Left lung (tissue), 10 donors: ENCODE results near the gene FAM13C. TPM values are rescaled to one million over a fixed set of nuclear protein-coding genes. Genes with fewer than 3 reads are reported as not detected.

Source experiments
- ATAC-seq: fragments of 200-7000 bp; cut with Tn5 transposase; one replicate; pipeline ENCODE4 v1.9.1; 2020; ENCODE audit warnings: moderate library complexity
- DNase-seq, 4 donors: peaks; one replicate each; pipeline ENCODE4 v3.0.0-alpha.2; 2013 to 2020
- H3K27ac ChIP-seq, 2 donors: fragments of 200-600 bp; sonication (generic) in 1 of 2; one replicate each; pipeline versions ENCODE4 v1.5.0 to v1.8.0; 2020 to 2021
- H3K27me3 ChIP-seq, 2 donors: fragments of 200-600 bp; sonication (generic) in 1 of 2; one replicate each; pipeline versions ENCODE4 v1.5.0 to v1.8.0; 2020 to 2021
- H3K36me3 ChIP-seq, 2 donors: fragments of 200-600 bp; sonication (generic) in 1 of 2; one replicate each; pipeline versions ENCODE4 v1.5.0 to v1.8.0; 2020 to 2021
- H3K4me1 ChIP-seq, 2 donors: fragments of 200-600 bp; one replicate each; pipeline ENCODE4 v1.8.0; 2021
- H3K4me3 ChIP-seq, 2 donors: fragments of 200-600 bp; sonication (generic) in 1 of 2; one replicate each; pipeline versions ENCODE4 v1.5.0 to v1.8.0; 2020 to 2021; ENCODE audit warnings: mild to moderate bottlenecking in 1 of 2
- H3K9me3 ChIP-seq, 2 donors: fragments of 200-600 bp; sonication (generic) in 1 of 2; one replicate each; pipeline versions ENCODE4 v1.5.0 to v1.8.0; 2020 to 2021
- intact Hi-C, 2 donors: fragments of 100-400 bp; cut with DNase I; formaldehyde crosslinking; loops; one replicate each; pipeline versions ENCODE4 v1.11.2 to v1.14.2; 2022
- polyA plus RNA-seq, 6 donors: library from polyadenylated mRNA; unstranded; fragments of 120-200 nt; gene quantifications; one replicate each; pipeline ENCODE4 v1.2.1, GENCODE V29; 2013; ENCODE audit not compliant: insufficient read length in 6 of 6
- total RNA-seq, 2 donors: library from RNA; stranded (reverse); fragmentation: NEBNext Ultra II Directional; extraction: Animal tissue kit (Norgen Biotek cat#: 25700); gene quantifications; one replicate each; pipeline ENCODE4 v1.2.1, GENCODE V29; 2021
- TF ChIP-seq, protein P1 (sequence below), 2 donors: fragments of 200-600 bp; sonication (generic) in 1 of 2; IDR thresholded peaks; one replicate each; pipeline versions ENCODE4 v1.5.0 to v1.8.0; 2021; ENCODE audit warnings: antibody characterized with exemption in 2 of 2
- donor health status: DM: no; HTN: yes; CAD: no.
- donor health status: DM: no; HTN: no; CAD: no.

FAM13C gene
- total and polyA plus RNA-seq, 8 donors = 10.3 to 36.1 (median 25.0) TPM

- Histone ChIP-seq H3K27ac (no peak overlapping the region), H3K4me1 (no peaks in the 10 kb centered on the region), H3K9me3 (no peaks in the 10 kb centered on the region), H3K36me3 (no peaks in the 10 kb centered on the region), H3K27me3 (no peaks in the 10 kb centered on the region), H3K4me3 (no peak overlapping the region)
- TF ChIP-seq, protein P1, sequence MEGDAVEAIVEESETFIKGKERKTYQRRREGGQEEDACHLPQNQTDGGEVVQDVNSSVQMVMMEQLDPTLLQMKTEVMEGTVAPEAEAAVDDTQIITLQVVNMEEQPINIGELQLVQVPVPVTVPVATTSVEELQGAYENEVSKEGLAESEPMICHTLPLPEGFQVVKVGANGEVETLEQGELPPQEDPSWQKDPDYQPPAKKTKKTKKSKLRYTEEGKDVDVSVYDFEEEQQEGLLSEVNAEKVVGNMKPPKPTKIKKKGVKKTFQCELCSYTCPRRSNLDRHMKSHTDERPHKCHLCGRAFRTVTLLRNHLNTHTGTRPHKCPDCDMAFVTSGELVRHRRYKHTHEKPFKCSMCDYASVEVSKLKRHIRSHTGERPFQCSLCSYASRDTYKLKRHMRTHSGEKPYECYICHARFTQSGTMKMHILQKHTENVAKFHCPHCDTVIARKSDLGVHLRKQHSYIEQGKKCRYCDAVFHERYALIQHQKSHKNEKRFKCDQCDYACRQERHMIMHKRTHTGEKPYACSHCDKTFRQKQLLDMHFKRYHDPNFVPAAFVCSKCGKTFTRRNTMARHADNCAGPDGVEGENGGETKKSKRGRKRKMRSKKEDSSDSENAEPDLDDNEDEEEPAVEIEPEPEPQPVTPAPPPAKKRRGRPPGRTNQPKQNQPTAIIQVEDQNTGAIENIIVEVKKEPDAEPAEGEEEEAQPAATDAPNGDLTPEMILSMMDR (IDR thresholded peaks at IDR 0.05) = no peak
- ATAC-seq (no peak), DNase-seq (no peak)
- intact Hi-C loops = no loop called here
These were observed 126.2 kb downstream of the FAM13C start for GRCh38 chr10:59236064-59236697.

DNA sequence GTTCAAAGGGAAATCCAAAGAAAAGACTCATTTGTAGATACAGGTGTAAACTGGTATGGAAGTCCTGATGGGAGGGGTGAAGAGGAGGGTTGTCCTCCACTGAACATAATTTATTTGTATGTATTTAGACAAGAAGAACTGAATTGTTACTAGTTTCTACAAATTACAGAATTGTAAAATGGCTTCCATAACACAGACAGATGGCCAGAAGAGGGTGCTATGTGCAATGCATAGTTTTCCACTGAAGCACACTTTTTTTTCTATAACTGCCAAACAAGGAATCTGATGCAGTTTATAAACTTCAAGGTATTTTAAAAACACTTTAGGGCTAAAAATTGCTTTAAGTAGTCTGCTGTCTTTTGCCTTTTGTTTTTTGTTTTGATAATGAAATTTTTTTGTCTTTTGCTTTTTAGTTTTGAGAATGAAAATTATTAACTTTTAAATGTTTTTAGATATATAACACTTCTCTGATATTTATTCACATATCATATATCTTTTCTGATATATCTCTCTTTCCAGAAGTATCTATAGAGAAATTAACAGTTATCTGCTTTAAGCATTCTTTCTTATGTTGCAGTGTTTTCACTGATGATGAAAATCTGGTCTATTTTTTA is 127.4 kb downstream of the FAM13C start:
- Histone ChIP-seq H3K27ac (no peak overlapping the region), H3K36me3 (no peaks in the 10 kb centered on the region), H3K4me3 (no peak overlapping the region), H3K9me3 (no peaks in the 10 kb centered on the region), H3K4me1 (no peaks in the 10 kb centered on the region), H3K27me3 (no peaks in the 10 kb centered on the region)
- TF ChIP-seq, protein P1 (IDR thresholded peaks at IDR 0.05) = peak in 1 of 2 donors; percentile 35
- ATAC-seq (peak; percentile 35), DNase-seq (peak in 2 of 4 donors; percentile 22 to 43)
- intact Hi-C loops = no loop called here

- no peak overlapping the region for H3K4me3 ChIP-seq
- no peaks in the 10 kb centered on the region for H3K36me3 ChIP-seq
- H3K27ac ChIP-seq = no peak overlapping the region
- ATAC-seq (no peak), DNase-seq (no peak)
- H3K9me3 ChIP-seq = no peaks in the 10 kb centered on the region
- TF ChIP-seq, protein P1 (IDR thresholded peaks at IDR 0.05) = no peak
- intact Hi-C loops = no loop called here
- no peaks in the 10 kb centered on the region for H3K27me3 ChIP-seq
- H3K4me1 ChIP-seq = no peaks in the 10 kb centered on the region
These were observed 128.2 kb downstream of the FAM13C start for GRCh38 chr10:59234194-59234593.

DNA sequence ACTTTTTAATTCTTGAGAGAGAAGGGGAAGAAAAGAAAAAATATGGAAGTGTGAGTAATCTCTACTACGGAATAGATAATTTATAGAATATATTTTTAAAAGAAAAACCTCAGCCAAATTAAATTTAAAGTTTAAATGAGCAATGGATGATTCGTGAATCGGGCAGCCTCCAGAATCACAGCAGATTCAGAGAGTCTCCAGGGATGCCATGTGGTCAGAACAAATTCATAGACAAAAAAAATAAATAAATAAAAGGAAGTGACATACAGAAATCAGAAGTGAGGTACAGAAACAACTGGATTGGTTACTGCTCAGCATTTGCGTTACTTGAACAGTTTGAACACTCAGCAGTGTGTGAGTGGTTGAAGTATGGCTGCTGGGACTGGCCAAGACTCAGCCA is 132.9 kb downstream of the FAM13C start:
- TF ChIP-seq, protein P1 (IDR thresholded peaks at IDR 0.05) = no peak

DNA sequence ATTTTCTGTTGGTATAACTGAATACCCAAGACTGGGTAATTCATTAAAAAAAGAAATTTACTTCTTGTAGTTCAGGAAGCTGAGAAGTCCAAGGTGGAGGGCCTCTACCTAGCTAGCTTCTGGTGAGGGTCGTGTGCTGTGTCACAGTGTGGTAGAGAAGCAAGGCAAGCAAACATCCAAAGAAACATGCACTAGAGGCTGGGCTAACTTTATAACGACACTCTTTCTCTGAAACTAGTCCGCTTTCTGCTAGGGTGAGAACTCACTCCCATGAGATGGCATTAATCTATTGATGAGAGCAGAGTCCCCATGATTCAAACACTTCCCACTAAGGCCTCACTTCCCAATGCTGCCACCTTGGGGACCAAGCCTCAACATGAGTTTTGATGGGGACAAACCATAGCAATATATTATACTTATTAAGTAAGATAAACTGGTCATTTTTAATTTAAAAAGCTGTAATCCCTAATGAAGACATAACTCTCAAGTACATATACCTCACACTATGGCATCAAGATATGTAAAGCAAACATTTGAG is 135.1 kb downstream of the FAM13C start:
- DNase-seq (no peak), ATAC-seq (no peak)
- H3K27me3 ChIP-seq = no peaks in the 10 kb centered on the region
- no peak overlapping the region for H3K4me3 ChIP-seq
- no peak overlapping the region for H3K27ac ChIP-seq
- no peaks in the 10 kb centered on the region for H3K9me3 ChIP-seq
- intact Hi-C loops = no loop called here
- H3K36me3 ChIP-seq = no peaks in the 10 kb centered on the region
- TF ChIP-seq, protein P1 (IDR thresholded peaks at IDR 0.05) = no peak
- no peaks in the 10 kb centered on the region for H3K4me1 ChIP-seq

More for the DNA sequence above, 132.9 kb downstream of the FAM13C start:
- Histone ChIP-seq H3K27me3 (no peaks in the 10 kb centered on the region), H3K9me3 (no peaks in the 10 kb centered on the region), H3K4me3 (no peak overlapping the region), H3K4me1 (no peaks in the 10 kb centered on the region), H3K27ac (no peak overlapping the region), H3K36me3 (no peaks in the 10 kb centered on the region)
- ATAC-seq (no peak), DNase-seq (no peak)
- intact Hi-C loops = no loop called here
